Liver (tissue), 9 donors: ENCODE measurements around the gene BTBD8. TPM values are rescaled to one million over a fixed set of nuclear protein-coding genes. Genes with fewer than 3 reads are reported as not detected.

ENCODE experiments used
- DNase-seq: peaks from one replicate; pipeline ENCODE4 v3.0.0-alpha.2; 2017; ENCODE audit warnings: low spot score
- H3K27ac ChIP-seq, 2 donors: one replicate each; pipeline ENCODE4 v1.7.0; 2013; ENCODE audit warnings: inconsistent platforms in 2 of 2, low read length in 2 of 2, control low read depth in 1 of 2, low read depth in 1 of 2, mild to moderate bottlenecking in 1 of 2
- H3K27me3 ChIP-seq, 4 donors: one replicate each; pipeline versions ENCODE4 v1.6.1 to v1.7.0; 2013; ENCODE audit warnings: low read length in 3 of 4, inconsistent platforms in 1 of 4, mild to moderate bottlenecking in 1 of 4, moderate library complexity in 1 of 4; ENCODE audit not compliant: control insufficient read depth in 4 of 4, insufficient read depth in 4 of 4
- H3K36me3 ChIP-seq, 4 donors: one replicate each; pipeline versions ENCODE4 v1.6.1 to v1.7.0; 2013; ENCODE audit warnings: low read length in 3 of 4, mild to moderate bottlenecking in 3 of 4, low read depth in 1 of 4, moderate library complexity in 1 of 4; ENCODE audit not compliant: control insufficient read depth in 4 of 4, insufficient read depth in 3 of 4
- H3K4me1 ChIP-seq, 4 donors: one replicate each; pipeline versions ENCODE4 v1.6.1 to v1.7.0; 2013; ENCODE audit warnings: low read length in 3 of 4, mild to moderate bottlenecking in 3 of 4, moderate library complexity in 1 of 4; ENCODE audit not compliant: control insufficient read depth in 4 of 4, insufficient read depth in 4 of 4
- H3K4me3 ChIP-seq, 3 donors: one replicate each; pipeline versions ENCODE4 v1.6.1 to v1.7.0; 2013; ENCODE audit warnings: low read length in 3 of 3, control low read depth in 1 of 3, low read depth in 1 of 3, mild to moderate bottlenecking in 1 of 3
- H3K9ac ChIP-seq, 2 donors: one replicate each; pipeline ENCODE4 v1.7.0; 2013; ENCODE audit warnings: low read length in 2 of 2, mild to moderate bottlenecking in 2 of 2, moderate library complexity in 2 of 2, control low read depth in 1 of 2, low read depth in 1 of 2
- H3K9me3 ChIP-seq, 4 donors: one replicate each; pipeline versions ENCODE4 v1.6.1 to v1.7.0; 2013; ENCODE audit warnings: low read length in 3 of 4; ENCODE audit not compliant: control insufficient read depth in 4 of 4
- EGR1 ChIP-seq, 2 donors: IDR thresholded peaks; 2 replicates each; pipeline ENCODE4 v1.6.1; 2016 to 2018; ENCODE audit warnings: antibody characterized with exemption in 2 of 2, low read depth in 2 of 2
- FOXA1 ChIP-seq: IDR thresholded peaks from 2 replicates; pipeline ENCODE4 v1.6.1; 2016; ENCODE audit warnings: antibody characterized with exemption
- FOXA2 ChIP-seq: IDR thresholded peaks from 2 replicates; pipeline ENCODE4 v1.6.1; 2016; ENCODE audit warnings: antibody characterized with exemption
- GABPA ChIP-seq, 2 donors: IDR thresholded peaks in 1 of 2; conservative IDR thresholded peaks in 1 of 2; 2 replicates each; pipeline ENCODE4 v1.6.1; 2016; ENCODE audit warnings: antibody characterized with exemption in 2 of 2, mild to moderate bottlenecking in 1 of 2, moderate library complexity in 1 of 2
- HNF4A ChIP-seq, 2 donors: conservative IDR thresholded peaks; 2 replicates each; pipeline ENCODE4 v1.6.1; 2016; ENCODE audit warnings: antibody characterized with exemption in 2 of 2, mild to moderate bottlenecking in 2 of 2
- HNF4G ChIP-seq: IDR thresholded peaks from 2 replicates; pipeline ENCODE4 v1.6.1; 2016; ENCODE audit warnings: antibody characterized with exemption
- JUND ChIP-seq, 2 donors: IDR thresholded peaks; 2 replicates each; pipeline ENCODE4 v1.6.1; 2016; ENCODE audit warnings: antibody characterized with exemption in 2 of 2
- NR2F2 ChIP-seq: IDR thresholded peaks from 2 replicates; pipeline ENCODE4 v1.6.1; 2016; ENCODE audit warnings: antibody characterized with exemption
- RAD21 ChIP-seq, 2 donors: IDR thresholded peaks; 2 replicates each; pipeline ENCODE4 v1.6.1; 2016; ENCODE audit warnings: antibody characterized with exemption in 2 of 2, mild to moderate bottlenecking in 2 of 2
- RXRA ChIP-seq, 2 donors: IDR thresholded peaks; 2 replicates each; pipeline ENCODE4 v1.6.1; 2017 to 2018; ENCODE audit warnings: antibody characterized with exemption in 2 of 2, mild to moderate bottlenecking in 1 of 2
- SP1 ChIP-seq: IDR thresholded peaks from 2 replicates; pipeline ENCODE4 v1.6.1; 2018; ENCODE audit warnings: antibody characterized with exemption, mild to moderate bottlenecking
- TAF1 ChIP-seq: conservative IDR thresholded peaks from 2 replicates; pipeline ENCODE4 v1.6.1; 2016; ENCODE audit warnings: antibody characterized with exemption, mild to moderate bottlenecking
- YY1 ChIP-seq: IDR thresholded peaks from 2 replicates; pipeline ENCODE4 v1.6.1; 2016; ENCODE audit warnings: antibody characterized with exemption, mild to moderate bottlenecking
- WGBS: extraction: QIAGEN DNeasy Blood & Tissue Kit; methylation state at CpG from one replicate; pipeline ENCODE4 v1.1.7; 2013; 5-methylcytosine and 5-hydroxymethylcytosine counted together
- polyA plus RNA-seq, 2 donors: library from polyadenylated mRNA; stranded (reverse) in 1 of 2; unstranded in 1 of 2; fragments of 200-250 nt in 1 of 2; fragments of >200 nt in 1 of 2; fragmentation: Nextera tagmentation in 1 of 2; extraction: Ambion mirVana in 1 of 2; gene quantifications; one replicate each; pipeline versions ENCODE4 v1.2.1 to v1.2.3, GENCODE V29; 2013 to 2015
- total RNA-seq, 2 donors: library from RNA; depleted of rRNA; stranded (reverse); fragments of >200 nt; gene quantifications; one replicate each; pipeline ENCODE4 v1.2.3, GENCODE V29; 2014
- TF ChIP-seq, protein P1 (sequence below): IDR thresholded peaks from 2 replicates; pipeline ENCODE4 v1.6.1; 2016; ENCODE audit warnings: antibody characterized with exemption
- TF ChIP-seq, protein P2 (sequence below): IDR thresholded peaks from 2 replicates; pipeline ENCODE4 v1.6.1; 2016; ENCODE audit warnings: antibody characterized with exemption, mild to moderate bottlenecking
- TF ChIP-seq, protein P3 (sequence below): IDR thresholded peaks from 2 replicates; pipeline ENCODE4 v1.6.1; 2016; ENCODE audit warnings: antibody characterized with exemption
- TF ChIP-seq, protein P4 (sequence below): IDR thresholded peaks from 2 replicates; pipeline ENCODE4 v1.6.1; 2016; ENCODE audit warnings: antibody characterized with exemption
- donor health status: healthy.
- donor health status: healthy.
- donor health status: healthy.
- donor health status: healthy.
- donor health status: healthy.

BTBD8 gene
- total and polyA plus RNA-seq, 4 donors, result 0.47 to 1.8 (median 1.1) TPM

DNA sequence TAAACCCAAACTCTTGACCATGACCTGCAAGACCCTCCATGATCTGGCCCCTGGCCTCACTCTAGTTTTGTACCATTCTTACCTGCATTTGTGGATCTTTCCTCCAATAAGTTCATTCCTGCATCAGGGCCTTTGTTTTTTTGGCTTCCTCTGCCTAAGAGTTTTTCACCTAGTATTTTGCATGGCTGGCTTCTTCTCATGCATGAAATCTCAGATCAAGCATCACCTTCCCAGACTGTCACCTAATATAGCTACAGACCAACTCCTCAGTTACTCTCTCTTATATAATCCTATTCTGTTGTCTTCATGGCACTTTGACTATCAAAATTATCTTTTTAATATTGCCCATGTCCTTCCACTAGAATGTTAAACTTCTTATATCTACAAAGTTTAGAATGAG lies 54.2 kb downstream of the BTBD8 start:
- H3K27me3 ChIP-seq, result no peaks in the 10 kb centered on the region
- H3K4me1 ChIP-seq, result no peaks in the 10 kb centered on the region
- H3K9me3 ChIP-seq, result no peaks in the 10 kb centered on the region
- DNase-seq, result no peak
- peaks cover 0 to 2% (median 0%) of the 10 kb centered on the region in 4 donors for H3K36me3 ChIP-seq
- TF ChIP-seq FOXA2, result no peak
- no peak for TF ChIP-seq YY1
- no peak for TF ChIP-seq JUND (IDR thresholded peaks at IDR 0.05)
- no peak for TF ChIP-seq EGR1 (IDR thresholded peaks at IDR 0.05; ENCODE audit: low read depth in 2 of 2)
- TF ChIP-seq TAF1, result no peak
- TF ChIP-seq, protein P1, sequence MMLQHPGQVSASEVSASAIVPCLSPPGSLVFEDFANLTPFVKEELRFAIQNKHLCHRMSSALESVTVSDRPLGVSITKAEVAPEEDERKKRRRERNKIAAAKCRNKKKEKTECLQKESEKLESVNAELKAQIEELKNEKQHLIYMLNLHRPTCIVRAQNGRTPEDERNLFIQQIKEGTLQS, result no peak
- TF ChIP-seq, protein P2, sequence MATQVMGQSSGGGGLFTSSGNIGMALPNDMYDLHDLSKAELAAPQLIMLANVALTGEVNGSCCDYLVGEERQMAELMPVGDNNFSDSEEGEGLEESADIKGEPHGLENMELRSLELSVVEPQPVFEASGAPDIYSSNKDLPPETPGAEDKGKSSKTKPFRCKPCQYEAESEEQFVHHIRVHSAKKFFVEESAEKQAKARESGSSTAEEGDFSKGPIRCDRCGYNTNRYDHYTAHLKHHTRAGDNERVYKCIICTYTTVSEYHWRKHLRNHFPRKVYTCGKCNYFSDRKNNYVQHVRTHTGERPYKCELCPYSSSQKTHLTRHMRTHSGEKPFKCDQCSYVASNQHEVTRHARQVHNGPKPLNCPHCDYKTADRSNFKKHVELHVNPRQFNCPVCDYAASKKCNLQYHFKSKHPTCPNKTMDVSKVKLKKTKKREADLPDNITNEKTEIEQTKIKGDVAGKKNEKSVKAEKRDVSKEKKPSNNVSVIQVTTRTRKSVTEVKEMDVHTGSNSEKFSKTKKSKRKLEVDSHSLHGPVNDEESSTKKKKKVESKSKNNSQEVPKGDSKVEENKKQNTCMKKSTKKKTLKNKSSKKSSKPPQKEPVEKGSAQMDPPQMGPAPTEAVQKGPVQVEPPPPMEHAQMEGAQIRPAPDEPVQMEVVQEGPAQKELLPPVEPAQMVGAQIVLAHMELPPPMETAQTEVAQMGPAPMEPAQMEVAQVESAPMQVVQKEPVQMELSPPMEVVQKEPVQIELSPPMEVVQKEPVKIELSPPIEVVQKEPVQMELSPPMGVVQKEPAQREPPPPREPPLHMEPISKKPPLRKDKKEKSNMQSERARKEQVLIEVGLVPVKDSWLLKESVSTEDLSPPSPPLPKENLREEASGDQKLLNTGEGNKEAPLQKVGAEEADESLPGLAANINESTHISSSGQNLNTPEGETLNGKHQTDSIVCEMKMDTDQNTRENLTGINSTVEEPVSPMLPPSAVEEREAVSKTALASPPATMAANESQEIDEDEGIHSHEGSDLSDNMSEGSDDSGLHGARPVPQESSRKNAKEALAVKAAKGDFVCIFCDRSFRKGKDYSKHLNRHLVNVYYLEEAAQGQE, result no peak
- TF ChIP-seq, protein P3, sequence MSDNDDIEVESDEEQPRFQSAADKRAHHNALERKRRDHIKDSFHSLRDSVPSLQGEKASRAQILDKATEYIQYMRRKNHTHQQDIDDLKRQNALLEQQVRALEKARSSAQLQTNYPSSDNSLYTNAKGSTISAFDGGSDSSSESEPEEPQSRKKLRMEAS, result no peak
- TF ChIP-seq HNF4A (conservative IDR thresholded peaks at IDR 0.05), result no peak
- TF ChIP-seq FOXA1, result no peak
- TF ChIP-seq GABPA (IDR thresholded peaks at IDR 0.05 in 1 of 2, conservative IDR thresholded peaks at IDR 0.05 in 1 of 2), result no peak
- TF ChIP-seq, protein P4, sequence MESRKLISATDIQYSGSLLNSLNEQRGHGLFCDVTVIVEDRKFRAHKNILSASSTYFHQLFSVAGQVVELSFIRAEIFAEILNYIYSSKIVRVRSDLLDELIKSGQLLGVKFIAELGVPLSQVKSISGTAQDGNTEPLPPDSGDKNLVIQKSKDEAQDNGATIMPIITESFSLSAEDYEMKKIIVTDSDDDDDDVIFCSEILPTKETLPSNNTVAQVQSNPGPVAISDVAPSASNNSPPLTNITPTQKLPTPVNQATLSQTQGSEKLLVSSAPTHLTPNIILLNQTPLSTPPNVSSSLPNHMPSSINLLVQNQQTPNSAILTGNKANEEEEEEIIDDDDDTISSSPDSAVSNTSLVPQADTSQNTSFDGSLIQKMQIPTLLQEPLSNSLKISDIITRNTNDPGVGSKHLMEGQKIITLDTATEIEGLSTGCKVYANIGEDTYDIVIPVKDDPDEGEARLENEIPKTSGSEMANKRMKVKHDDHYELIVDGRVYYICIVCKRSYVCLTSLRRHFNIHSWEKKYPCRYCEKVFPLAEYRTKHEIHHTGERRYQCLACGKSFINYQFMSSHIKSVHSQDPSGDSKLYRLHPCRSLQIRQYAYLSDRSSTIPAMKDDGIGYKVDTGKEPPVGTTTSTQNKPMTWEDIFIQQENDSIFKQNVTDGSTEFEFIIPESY, result no peak
- no peak for TF ChIP-seq SP1
- H3K9ac ChIP-seq, result no peak overlapping the region
- H3K4me3 ChIP-seq, result no peak overlapping the region
- no peak overlapping the region for H3K27ac ChIP-seq

DNA sequence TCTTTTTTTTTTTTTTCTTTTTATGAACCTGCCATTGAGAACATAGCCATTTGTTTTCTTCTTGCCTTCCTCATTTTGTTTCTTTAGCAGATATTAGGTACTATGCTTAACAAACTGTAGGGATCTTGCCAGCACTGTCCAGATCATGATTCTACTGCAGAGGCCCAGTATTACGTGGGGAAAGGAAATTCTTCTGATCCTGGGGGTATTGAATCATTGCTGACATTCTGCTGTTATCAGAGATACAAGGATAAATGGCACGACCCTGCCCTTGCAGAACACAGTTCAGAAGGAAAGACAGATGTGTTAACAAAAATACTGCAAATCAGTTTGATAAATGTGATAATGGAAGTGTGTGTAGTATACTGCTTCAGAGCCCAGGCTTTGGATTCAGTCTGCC lies 56.2 kb downstream of the BTBD8 start:
- no peaks in the 10 kb centered on the region for H3K27me3 ChIP-seq
- no peak for DNase-seq
- WGBS, result 88% methylated on average over 2 of the region's 2 CpGs
- H3K9ac ChIP-seq, result no peak overlapping the region
- H3K36me3 ChIP-seq, result peaks cover 0 to 1% (median 0%) of the 10 kb centered on the region in 4 donors
- no peaks in the 10 kb centered on the region for H3K9me3 ChIP-seq
- no peaks in the 10 kb centered on the region for H3K4me1 ChIP-seq
- no peak overlapping the region for H3K4me3 ChIP-seq
- no peak overlapping the region for H3K27ac ChIP-seq
- TF ChIP-seq, protein P3, result no peak
- TF ChIP-seq, protein P2, result no peak
- TF ChIP-seq, protein P4, result no peak
- TF ChIP-seq NR2F2, result no peak
- TF ChIP-seq GABPA (IDR thresholded peaks at IDR 0.05 in 1 of 2, conservative IDR thresholded peaks at IDR 0.05 in 1 of 2), result no peak
- no peak for TF ChIP-seq RXRA (IDR thresholded peaks at IDR 0.05)
- TF ChIP-seq SP1, result no peak
- no peak for TF ChIP-seq FOXA1
- TF ChIP-seq FOXA2, result no peak
- TF ChIP-seq, protein P1, result no peak
- TF ChIP-seq EGR1 (IDR thresholded peaks at IDR 0.05; ENCODE audit: low read depth in 2 of 2), result no peak
- TF ChIP-seq YY1, result no peak
- no peak for TF ChIP-seq RAD21 (IDR thresholded peaks at IDR 0.05)
- no peak for TF ChIP-seq HNF4G
- TF ChIP-seq TAF1, result no peak
